Testis (tissue), 2 donors: ENCODE results near the gene MAPK1.

Experiments used
- POLR2A ChIP-seq: fragments of 450-650 bp; IDR thresholded peaks from one replicate; pipeline ENCODE4 v1.6.1; 2017; ENCODE audit warnings: antibody characterized with exemption, mild to moderate bottlenecking, moderate library complexity
- TF ChIP-seq, protein P1 (sequence below), 3 experiments: fragments of 450-650 bp in 2 of 3; fragments of 200-600 bp in 1 of 3; sonication (generic) in 1 of 3; IDR thresholded peaks; one replicate each; pipeline ENCODE4 v1.5.1; 2016 to 2019; ENCODE audit warnings: antibody characterized with exemption in 3 of 3, mild to moderate bottlenecking in 2 of 3, moderate library complexity in 1 of 3

DNA sequence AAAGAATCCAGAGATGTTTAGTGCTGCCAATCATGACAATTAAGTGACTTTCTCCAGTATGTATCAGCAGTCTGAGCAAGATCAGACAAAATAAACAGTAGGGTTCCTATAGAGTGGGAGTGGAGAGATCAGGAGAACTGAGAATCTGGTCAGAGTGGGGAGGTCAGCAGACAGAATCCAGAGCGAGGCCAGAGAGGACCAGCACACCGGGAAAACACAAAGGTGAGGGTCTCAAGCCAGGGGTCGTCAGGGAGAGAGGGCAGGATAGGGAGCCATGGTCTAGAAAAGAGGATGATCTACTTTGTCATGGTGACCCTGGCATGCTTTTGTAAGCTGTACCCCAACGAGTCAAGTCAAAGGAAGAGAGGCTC, 39.2 kb downstream of the MAPK1 start:
- TF ChIP-seq, protein P1, sequence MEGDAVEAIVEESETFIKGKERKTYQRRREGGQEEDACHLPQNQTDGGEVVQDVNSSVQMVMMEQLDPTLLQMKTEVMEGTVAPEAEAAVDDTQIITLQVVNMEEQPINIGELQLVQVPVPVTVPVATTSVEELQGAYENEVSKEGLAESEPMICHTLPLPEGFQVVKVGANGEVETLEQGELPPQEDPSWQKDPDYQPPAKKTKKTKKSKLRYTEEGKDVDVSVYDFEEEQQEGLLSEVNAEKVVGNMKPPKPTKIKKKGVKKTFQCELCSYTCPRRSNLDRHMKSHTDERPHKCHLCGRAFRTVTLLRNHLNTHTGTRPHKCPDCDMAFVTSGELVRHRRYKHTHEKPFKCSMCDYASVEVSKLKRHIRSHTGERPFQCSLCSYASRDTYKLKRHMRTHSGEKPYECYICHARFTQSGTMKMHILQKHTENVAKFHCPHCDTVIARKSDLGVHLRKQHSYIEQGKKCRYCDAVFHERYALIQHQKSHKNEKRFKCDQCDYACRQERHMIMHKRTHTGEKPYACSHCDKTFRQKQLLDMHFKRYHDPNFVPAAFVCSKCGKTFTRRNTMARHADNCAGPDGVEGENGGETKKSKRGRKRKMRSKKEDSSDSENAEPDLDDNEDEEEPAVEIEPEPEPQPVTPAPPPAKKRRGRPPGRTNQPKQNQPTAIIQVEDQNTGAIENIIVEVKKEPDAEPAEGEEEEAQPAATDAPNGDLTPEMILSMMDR (IDR thresholded peaks at IDR 0.05), result no peak
- TF ChIP-seq POLR2A, result no peak
